Lower lobe of right lung (tissue), 2 donors: ENCODE results near the gene COL23A1. TPM values are rescaled to one million over a fixed set of nuclear protein-coding genes. Genes with fewer than 3 reads are reported as not detected.

Experiments used
- ATAC-seq, 2 donors: fragments of 200-7000 bp; cut with Tn5 transposase; one replicate each; pipeline ENCODE4 v1.9.1; 2020 to 2022; ENCODE audit warnings: mild to moderate bottlenecking in 2 of 2, moderate library complexity in 2 of 2
- DNase-seq: peaks from one replicate; pipeline ENCODE4 v3.0.0-alpha.2; 2020
- H3K27ac ChIP-seq: fragments of 200-600 bp; one replicate; pipeline ENCODE4 v1.8.0; 2022
- H3K27me3 ChIP-seq: fragments of 200-600 bp; one replicate; pipeline ENCODE4 v1.8.0; 2022; ENCODE audit warnings: low read depth
- H3K36me3 ChIP-seq: fragments of 200-600 bp; one replicate; pipeline ENCODE4 v1.8.0; 2022; ENCODE audit warnings: mild to moderate bottlenecking
- H3K4me1 ChIP-seq: fragments of 200-600 bp; one replicate; pipeline ENCODE4 v1.8.0; 2022
- H3K4me3 ChIP-seq: fragments of 200-600 bp; one replicate; pipeline ENCODE4 v1.8.0; 2022; ENCODE audit warnings: mild to moderate bottlenecking
- H3K9me3 ChIP-seq: fragments of 200-600 bp; one replicate; pipeline ENCODE4 v1.8.0; 2022
- intact Hi-C: fragments of 100-400 bp; cut with DNase I; formaldehyde crosslinking; loops from one replicate; pipeline ENCODE4 v1.11.0; 2022
- total RNA-seq: library from RNA; stranded (reverse); fragmentation: NEBNext Ultra II Directional; extraction: Animal tissue kit (Norgen Biotek cat#: 25700); gene quantifications from one replicate; pipeline ENCODE4 v1.2.1, GENCODE V29; 2021
- TF ChIP-seq, protein P1 (sequence below): fragments of 200-600 bp; IDR thresholded peaks from one replicate; pipeline ENCODE4 v1.8.0; 2022; ENCODE audit warnings: antibody characterized with exemption, mild to moderate bottlenecking
- donor health status: DM: no; HTN: yes; CAD: no; lungs with severe emphysema.

Gene COL23A1
- total RNA-seq, 1 donor from 2014 or later = 1.2 TPM

DNA sequence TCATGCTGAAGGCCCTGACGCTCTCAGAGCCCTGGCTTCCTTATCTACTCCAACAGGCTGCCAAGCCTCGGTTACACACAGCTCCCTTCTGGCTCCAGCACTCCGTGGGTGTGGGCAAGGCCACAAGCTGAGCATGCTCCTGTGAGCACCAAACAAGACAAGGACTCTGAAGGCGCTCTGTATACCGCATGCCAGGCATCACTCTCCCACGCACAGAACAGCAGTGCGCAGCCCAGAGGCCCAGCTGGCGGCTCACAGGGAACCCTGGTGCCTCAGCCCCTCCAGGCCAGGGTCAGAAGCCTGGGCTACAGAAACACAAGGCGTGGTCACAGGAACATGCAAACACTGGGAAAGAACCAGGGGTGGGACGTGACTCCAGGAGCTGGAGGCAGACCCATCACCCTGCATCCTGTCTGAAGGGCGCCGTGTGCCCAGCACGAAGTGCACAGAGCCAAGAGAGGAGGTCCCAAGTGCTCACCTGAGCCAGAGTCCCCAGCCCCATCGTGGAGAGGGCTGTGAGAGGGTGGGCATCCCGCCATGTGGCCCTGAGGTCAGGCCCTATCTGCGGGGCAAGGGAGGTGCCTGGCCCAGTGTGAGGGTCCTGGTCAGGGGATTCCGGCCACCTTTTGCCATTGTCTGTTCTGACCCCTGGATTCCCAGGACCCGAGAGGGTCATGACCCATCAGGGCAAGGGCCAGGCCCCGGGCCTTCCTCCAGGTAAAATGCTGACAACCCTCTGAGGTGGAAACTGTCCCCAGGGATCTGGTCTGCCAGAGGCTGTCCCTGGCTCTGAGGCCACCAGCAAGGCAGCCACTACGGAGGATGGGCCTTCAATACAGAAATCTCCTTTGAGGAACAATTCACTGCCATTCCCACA lies 54.7 kb downstream of the COL23A1 start:
- Histone ChIP-seq H3K9me3 (no peaks in the 10 kb centered on the region), H3K36me3 (no peaks in the 10 kb centered on the region), H3K4me1 (no peaks in the 10 kb centered on the region), H3K27ac (no peak overlapping the region), H3K27me3 (no peaks in the 10 kb centered on the region), H3K4me3 (no peak overlapping the region)
- DNase-seq (no peak), ATAC-seq (peak in 1 of 2 donors; percentile 60)
- TF ChIP-seq, protein P1, sequence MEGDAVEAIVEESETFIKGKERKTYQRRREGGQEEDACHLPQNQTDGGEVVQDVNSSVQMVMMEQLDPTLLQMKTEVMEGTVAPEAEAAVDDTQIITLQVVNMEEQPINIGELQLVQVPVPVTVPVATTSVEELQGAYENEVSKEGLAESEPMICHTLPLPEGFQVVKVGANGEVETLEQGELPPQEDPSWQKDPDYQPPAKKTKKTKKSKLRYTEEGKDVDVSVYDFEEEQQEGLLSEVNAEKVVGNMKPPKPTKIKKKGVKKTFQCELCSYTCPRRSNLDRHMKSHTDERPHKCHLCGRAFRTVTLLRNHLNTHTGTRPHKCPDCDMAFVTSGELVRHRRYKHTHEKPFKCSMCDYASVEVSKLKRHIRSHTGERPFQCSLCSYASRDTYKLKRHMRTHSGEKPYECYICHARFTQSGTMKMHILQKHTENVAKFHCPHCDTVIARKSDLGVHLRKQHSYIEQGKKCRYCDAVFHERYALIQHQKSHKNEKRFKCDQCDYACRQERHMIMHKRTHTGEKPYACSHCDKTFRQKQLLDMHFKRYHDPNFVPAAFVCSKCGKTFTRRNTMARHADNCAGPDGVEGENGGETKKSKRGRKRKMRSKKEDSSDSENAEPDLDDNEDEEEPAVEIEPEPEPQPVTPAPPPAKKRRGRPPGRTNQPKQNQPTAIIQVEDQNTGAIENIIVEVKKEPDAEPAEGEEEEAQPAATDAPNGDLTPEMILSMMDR = no peak
- intact Hi-C loops = no loop called here

DNA sequence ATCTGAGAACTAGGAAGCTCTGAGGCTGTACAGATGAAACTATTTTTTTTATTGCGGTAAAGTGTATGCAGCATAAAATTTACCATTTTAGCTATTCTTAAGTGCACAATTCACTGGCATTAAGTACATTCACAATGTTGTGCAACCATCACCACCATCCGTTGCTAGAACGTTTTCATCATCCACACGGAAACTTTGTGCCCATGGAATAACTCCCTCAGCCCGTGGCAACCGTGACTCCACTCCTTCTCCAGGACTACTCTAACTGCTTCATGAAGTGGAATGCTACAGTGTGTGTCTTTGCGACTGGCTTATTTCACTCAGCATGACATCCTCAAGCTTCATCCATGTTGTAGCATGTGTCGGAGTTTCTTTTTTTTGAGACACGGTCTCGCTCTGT lies 57.1 kb downstream of the COL23A1 start:
- no peak overlapping the region for H3K27ac ChIP-seq
- intact Hi-C loops = no loop called here
- DNase-seq (no peak), ATAC-seq (no peak)
- H3K36me3 ChIP-seq = no peaks in the 10 kb centered on the region
- H3K4me1 ChIP-seq = no peaks in the 10 kb centered on the region
- H3K4me3 ChIP-seq = no peak overlapping the region
- no peaks in the 10 kb centered on the region for H3K27me3 ChIP-seq
- TF ChIP-seq, protein P1 = no peak
- no peaks in the 10 kb centered on the region for H3K9me3 ChIP-seq

DNA sequence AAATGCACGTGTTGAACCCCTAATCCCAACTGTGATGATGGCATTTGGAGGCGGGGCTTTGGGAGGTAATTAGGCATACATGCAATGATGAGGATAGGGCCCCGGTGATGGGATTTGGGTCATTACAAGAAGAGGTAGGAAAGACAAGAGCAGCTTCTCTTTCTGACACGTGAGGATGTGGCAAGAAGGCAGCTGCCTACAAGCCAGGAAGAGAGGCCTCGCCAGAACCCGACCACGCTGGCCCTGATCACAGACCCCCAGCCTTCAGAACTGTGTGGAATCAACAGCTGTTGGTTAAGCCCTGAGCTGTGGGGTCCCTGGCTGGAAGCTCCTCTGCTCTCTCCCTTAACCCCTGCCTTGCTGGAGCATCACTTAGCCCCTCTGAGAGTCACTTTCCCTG lies 57.5 kb downstream of the COL23A1 start:
- H3K4me1 ChIP-seq = no peaks in the 10 kb centered on the region
- no peak overlapping the region for H3K27ac ChIP-seq
- intact Hi-C loops = no loop called here
- ATAC-seq = no peak
- H3K36me3 ChIP-seq = no peaks in the 10 kb centered on the region
- H3K9me3 ChIP-seq = no peaks in the 10 kb centered on the region
- H3K4me3 ChIP-seq = no peak overlapping the region
- TF ChIP-seq, protein P1 = no peak
- no peaks in the 10 kb centered on the region for H3K27me3 ChIP-seq
- DNase-seq = no peak

DNA sequence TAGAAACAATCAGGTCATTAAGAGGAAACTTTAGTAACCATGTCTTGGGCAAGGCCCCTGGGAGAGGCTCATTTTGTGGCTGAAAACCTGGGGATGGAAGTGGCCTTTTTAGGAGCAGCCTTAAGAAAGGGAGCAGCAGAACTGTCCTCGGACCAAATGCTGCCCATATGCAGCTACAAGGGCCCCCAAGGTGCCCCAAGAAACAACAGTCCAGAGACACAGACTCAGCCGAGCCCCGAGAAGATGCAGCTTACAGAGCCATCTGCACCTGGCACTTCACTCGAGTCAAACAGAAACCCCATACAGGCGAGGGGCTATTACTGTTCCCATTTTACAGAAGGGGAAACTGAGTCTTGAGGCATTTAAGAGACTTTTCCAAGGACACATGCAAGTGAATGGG lies 58.0 kb downstream of the COL23A1 start:
- intact Hi-C loops = no loop called here
- no peaks in the 10 kb centered on the region for H3K27me3 ChIP-seq
- no peaks in the 10 kb centered on the region for H3K36me3 ChIP-seq
- H3K4me1 ChIP-seq = no peaks in the 10 kb centered on the region
- ATAC-seq (no peak), DNase-seq (no peak)
- H3K9me3 ChIP-seq = no peaks in the 10 kb centered on the region
- H3K27ac ChIP-seq = no peak overlapping the region
- no peak overlapping the region for H3K4me3 ChIP-seq
- TF ChIP-seq, protein P1 = no peak

DNA sequence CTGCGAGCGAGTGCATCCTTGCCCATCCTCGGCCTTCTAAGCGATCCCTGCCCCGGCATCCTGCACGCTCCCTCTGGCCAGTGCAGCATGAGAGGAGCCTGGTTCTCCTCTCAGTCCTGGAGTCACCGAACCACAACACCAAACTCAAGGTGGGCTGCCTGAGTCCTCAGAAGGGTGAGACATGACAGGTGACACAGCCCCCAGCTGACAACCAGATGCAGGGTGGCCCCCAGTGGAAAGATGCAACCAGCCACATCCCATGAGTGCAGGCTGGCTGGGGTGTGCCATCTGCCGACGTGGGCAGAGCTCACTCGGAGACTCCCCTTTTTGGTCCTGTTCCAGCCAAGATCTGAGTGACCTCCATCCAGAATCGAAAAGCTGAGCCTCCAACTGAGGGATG lies 58.4 kb downstream of the COL23A1 start:
- intact Hi-C loops = no loop called here
- DNase-seq (no peak), ATAC-seq (no peak)
- Histone ChIP-seq H3K27me3 (no peaks in the 10 kb centered on the region), H3K9me3 (no peaks in the 10 kb centered on the region), H3K4me1 (no peaks in the 10 kb centered on the region), H3K27ac (no peak overlapping the region), H3K4me3 (no peak overlapping the region), H3K36me3 (no peaks in the 10 kb centered on the region)
- TF ChIP-seq, protein P1 = no peak
